GM19035 (cell line): ENCODE measurements around the gene TULP3.

Source experiments
- ATAC-seq: cut with Tn5 transposase; IDR thresholded peaks from one replicate; pipeline ENCODE4 v1.9.1; 2021; ENCODE audit not compliant: unreplicated experiment

The TULP3 gene

GRCh38 chr12:2925322-2925995, 34.8 kb downstream of the TULP3 start:
- ATAC-seq = no peak

GRCh38 chr12:2930865-2931264, 40.2 kb downstream of the TULP3 start:
- ATAC-seq = no peak

GRCh38 chr12:2933586-2933985, 42.9 kb downstream of the TULP3 start:
- ATAC-seq = no peak

- no peak for ATAC-seq
Measured at GRCh38 chr12:2934371-2934770, 43.7 kb downstream of the TULP3 start.

GRCh38 chr12:2936301-2936700, 45.6 kb downstream of the TULP3 start:
- no peak for ATAC-seq

- no peak for ATAC-seq
Measured at GRCh38 chr12:2937500-2937899, 46.8 kb downstream of the TULP3 start.

- no peak for ATAC-seq
Measured at GRCh38 chr12:2939191-2939590, 48.5 kb downstream of the TULP3 start.

- ATAC-seq = no peak
Measured at GRCh38 chr12:2940564-2940963, 49.9 kb downstream of the TULP3 start.

GRCh38 chr12:2941524-2941923, 50.8 kb downstream of the TULP3 start:
- no peak for ATAC-seq

GRCh38 chr12:2944401-2945047, 53.8 kb downstream of the TULP3 start:
- ATAC-seq = no peak

- ATAC-seq = no peak
Measured at GRCh38 chr12:2949411-2949810, 58.7 kb downstream of the TULP3 start.

GRCh38 chr12:2955888-2956287, 65.2 kb downstream of the TULP3 start:
- no peak for ATAC-seq

- ATAC-seq = no peak
Measured at GRCh38 chr12:2957816-2958431, 67.2 kb downstream of the TULP3 start.

- ATAC-seq = no peak
Measured at GRCh38 chr12:2958432-2959191, 67.9 kb downstream of the TULP3 start.

- ATAC-seq = no peak
Measured at GRCh38 chr12:2959192-2959504, 68.5 kb downstream of the TULP3 start, which contains the start of gene TEAD4. Gene TEAD4 (plus strand): TSS chr12:2959397.

- no peak for ATAC-seq
Measured at GRCh38 chr12:2959505-2960389, 69.1 kb downstream of the TULP3 start.

- ATAC-seq = no peak
Measured at GRCh38 chr12:2960390-2960956, 69.8 kb downstream of the TULP3 start.

GRCh38 chr12:2960996-2961616, 70.4 kb downstream of the TULP3 start:
- no peak for ATAC-seq

- ATAC-seq = no peak
Measured at GRCh38 chr12:2961705-2962104, 71.0 kb downstream of the TULP3 start.

- ATAC-seq = no peak
Measured at GRCh38 chr12:2963154-2963759, 72.6 kb downstream of the TULP3 start.
